ENCODE data around the gene ZFPM1.
A peak's percentile ranks its signal among the peaks of the same experiment; 100 is the strongest.

The ZFPM1 gene

DNA sequence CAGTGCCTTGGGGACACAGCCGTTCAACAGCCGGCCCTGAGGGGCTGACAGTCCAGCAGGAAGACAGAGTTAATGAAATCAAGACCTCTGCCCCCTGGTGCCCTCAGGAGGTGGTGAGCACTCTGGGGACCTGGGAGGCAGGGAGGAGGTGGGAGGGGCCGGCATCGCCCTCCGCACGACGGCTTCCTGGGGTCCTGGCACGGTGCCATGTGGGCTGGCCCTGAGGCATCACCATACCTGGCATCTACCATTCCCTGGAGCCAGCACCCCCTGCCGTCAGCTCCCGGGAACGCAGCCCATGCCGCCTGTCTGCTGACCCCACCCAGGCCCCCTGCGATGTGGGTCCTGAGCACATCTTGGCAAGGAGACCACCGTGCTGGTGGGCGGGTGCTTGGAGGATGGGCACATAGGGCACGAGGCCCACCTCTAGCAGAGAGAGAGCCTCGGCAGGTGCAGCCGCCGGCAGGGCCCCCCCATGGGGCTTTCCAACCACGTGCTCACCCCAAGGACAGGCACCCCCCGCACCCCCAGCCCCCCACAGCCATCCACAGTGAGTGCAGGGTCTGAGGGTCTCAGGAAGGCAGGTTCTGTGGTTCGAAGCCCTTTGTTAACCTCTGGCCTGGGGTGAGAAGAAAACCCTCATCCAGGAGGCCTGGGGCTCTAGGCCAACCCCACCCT is 52.5 kb downstream of the ZFPM1 start:
- H3K27ac ChIP-seq: no peak overlapping the region; the same call in 1 of the 2 replicates
- TF ChIP-seq ZFX (IDR thresholded peaks at IDR 0.05): no peak
- TF ChIP-seq, protein P1, sequence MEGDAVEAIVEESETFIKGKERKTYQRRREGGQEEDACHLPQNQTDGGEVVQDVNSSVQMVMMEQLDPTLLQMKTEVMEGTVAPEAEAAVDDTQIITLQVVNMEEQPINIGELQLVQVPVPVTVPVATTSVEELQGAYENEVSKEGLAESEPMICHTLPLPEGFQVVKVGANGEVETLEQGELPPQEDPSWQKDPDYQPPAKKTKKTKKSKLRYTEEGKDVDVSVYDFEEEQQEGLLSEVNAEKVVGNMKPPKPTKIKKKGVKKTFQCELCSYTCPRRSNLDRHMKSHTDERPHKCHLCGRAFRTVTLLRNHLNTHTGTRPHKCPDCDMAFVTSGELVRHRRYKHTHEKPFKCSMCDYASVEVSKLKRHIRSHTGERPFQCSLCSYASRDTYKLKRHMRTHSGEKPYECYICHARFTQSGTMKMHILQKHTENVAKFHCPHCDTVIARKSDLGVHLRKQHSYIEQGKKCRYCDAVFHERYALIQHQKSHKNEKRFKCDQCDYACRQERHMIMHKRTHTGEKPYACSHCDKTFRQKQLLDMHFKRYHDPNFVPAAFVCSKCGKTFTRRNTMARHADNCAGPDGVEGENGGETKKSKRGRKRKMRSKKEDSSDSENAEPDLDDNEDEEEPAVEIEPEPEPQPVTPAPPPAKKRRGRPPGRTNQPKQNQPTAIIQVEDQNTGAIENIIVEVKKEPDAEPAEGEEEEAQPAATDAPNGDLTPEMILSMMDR (conservative IDR thresholded peaks at IDR 0.05): peak; percentile 85

DNA sequence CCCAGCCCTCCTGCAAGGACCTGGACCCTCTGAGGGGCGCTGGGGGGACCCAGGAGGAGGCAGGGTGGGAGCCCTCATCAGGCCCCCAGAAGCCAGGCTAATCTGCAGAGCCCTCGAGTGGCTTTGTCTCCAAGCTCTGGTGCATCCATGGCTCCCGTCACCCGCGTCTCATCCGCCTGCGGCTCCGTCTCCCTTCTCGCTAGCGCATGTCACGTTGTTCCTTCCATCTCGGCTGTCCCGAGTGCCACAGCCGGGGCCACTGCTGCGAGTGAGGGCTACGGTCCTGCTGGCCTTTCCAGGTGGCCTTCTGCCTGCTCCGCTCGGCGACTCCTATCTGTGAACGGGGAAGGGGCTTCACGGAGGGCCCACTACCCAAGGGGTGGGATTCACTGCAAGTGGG is 53.6 kb downstream of the ZFPM1 start:
- no peak overlapping the region for H3K27ac ChIP-seq
- TF ChIP-seq, protein P1 (conservative IDR thresholded peaks at IDR 0.05): no peak
- no peak for TF ChIP-seq ZFX (IDR thresholded peaks at IDR 0.05)

DNA sequence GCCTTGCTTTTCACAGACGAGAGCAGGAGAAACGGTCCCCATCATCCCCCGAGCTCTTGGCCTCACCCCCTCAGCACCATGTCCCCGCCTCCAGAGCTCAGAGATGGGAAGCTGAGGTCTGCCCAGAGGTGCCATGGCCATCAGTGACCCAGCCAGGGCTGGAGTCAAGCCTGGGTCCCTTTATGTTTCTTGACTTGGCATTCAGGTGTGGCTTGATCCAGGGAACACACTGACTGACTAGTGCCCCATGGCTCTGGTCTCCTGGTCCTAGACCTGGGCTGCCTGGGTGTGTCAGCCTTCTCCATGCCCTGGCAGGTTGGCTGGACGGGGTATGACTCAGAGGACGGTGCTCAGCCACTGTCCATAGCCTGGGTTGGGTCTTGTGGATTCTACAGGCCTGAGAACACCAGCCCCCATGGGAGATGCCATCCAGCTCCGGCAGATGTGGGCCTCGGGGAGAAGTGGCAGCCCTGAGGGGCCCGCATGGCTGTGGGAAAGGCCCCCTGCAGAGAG is 54.2 kb downstream of the ZFPM1 start:
- H3K27ac ChIP-seq: no peak overlapping the region
- TF ChIP-seq ZFX (IDR thresholded peaks at IDR 0.05): no peak
- TF ChIP-seq, protein P1 (conservative IDR thresholded peaks at IDR 0.05): no peak

DNA sequence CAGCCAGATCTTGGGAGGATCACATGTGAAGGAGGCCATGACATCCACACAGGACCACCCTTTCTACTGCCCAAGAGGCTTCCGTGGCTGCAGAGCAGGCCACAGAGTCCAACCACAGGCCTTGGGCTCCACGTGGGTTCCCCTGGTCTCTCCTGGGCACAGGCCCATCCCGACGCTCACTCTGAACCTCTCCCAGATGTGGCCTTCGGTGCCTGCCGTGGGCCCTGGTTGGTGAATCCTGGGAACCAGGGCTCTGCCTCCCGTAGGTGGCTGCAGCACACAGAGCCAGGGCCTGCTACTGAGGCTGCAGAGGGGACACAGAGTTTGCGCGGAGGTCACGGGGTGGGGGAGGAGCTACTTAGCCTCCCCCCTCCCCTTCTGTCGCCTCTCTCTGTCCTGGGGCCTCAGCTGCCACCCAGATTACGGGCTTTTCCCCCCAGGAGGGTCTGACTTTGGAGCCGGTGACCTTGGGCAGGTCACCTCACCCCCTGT is 55.3 kb downstream of the ZFPM1 start:
- no peak for TF ChIP-seq ZFX (IDR thresholded peaks at IDR 0.05)
- TF ChIP-seq, protein P1 (conservative IDR thresholded peaks at IDR 0.05): no peak
- no peak overlapping the region for H3K27ac ChIP-seq

DNA sequence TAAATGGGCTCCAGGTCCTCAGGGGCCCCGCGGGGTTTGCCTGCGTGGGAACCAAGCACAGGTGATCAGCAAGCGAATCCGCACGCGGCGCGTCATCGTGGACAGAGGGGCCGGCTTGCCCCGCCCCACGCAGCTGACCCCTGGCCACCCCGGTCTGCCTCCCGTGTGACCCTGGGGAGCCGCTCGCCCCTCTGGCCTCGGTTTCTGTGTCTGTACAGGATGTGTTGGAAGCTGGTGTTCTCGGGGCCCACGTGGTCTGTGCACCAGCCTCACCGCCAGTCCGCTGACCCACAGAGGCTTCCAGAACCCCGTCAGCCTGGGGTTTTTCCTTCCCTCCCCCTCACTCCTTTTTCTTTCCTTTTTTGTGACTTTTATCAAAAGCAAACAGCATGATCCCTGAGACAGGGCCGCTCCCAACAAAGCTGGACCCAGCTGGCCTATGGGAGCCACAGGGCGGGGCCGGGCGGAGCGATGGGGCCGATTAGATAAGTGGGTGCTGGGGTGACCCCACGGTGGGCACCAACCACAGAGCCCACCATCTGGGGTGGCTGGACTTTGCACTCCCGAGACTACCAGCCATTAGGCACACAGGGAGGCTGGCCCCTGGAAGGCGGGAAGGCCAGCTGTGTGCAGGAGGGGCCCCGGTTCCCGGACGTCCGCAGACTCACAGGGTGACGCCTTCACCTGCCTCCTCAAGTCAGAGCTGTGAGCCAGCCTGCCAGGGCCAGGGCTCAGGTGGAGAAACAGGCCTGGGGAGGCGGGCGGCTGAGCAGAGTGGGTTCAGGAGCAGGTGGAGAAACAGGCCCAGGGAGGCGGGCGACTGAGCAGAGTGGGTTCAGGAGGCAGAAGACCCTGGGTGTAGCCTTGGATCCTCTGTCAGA is 56.0 kb downstream of the ZFPM1 start:
- H3K27ac ChIP-seq: no peak overlapping the region; the same call in 1 of the 2 replicates
- TF ChIP-seq ZFX (IDR thresholded peaks at IDR 0.05): no peak
- TF ChIP-seq, protein P1 (conservative IDR thresholded peaks at IDR 0.05): no peak

DNA sequence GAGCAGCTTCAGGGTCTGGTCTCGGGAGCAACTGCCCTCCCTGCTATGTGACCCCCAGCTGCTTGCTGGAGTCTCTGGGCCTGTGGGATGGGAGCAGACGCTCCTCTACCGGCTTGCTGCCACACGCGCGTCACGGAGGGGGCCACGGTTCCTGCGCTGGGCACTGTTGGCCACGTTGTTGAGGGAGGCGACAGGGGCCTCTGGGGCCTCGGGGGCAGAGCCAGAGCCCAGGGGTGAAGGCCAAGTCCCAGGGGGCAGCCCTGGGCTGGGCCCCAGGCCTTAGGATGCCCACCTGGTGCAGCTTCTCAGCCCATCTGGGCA is 56.6 kb downstream of the ZFPM1 start:
- H3K27ac ChIP-seq: peak overlapping the region; percentile 30; the same call in 1 of the 2 replicates

More for the DNA sequence above, 56.6 kb downstream of the ZFPM1 start:
- TF ChIP-seq, protein P1 (conservative IDR thresholded peaks at IDR 0.05): no peak
- no peak for TF ChIP-seq ZFX (IDR thresholded peaks at IDR 0.05)
